Smooth muscle cell (in vitro differentiated cells): ENCODE results near the gene CCS. TPM values are rescaled to one million over a fixed set of nuclear protein-coding genes. Genes with fewer than 3 reads are reported as not detected.

Experiments
- DNase-seq: peaks from one replicate; lab custom pipeline; 2025; ENCODE audit not compliant: unreplicated experiment; lab: John Stamatoyannopoulos, UW
- H2AFZ ChIP-seq: fragments of 200-600 bp; sonication (generic); 2 replicates; pipeline ENCODE4 v1.6.0; 2016; ENCODE audit warnings: antibody characterized with exemption, low read depth, mild to moderate bottlenecking
- H3F3A ChIP-seq: fragments of 200-600 bp; sonication (generic); 2 replicates; pipeline ENCODE4 v1.6.0; 2017; ENCODE audit warnings: antibody characterized with exemption, low read depth
- H3K27ac ChIP-seq: fragments of 200-600 bp; sonication (generic); 2 replicates; pipeline ENCODE4 v1.5.1; 2016; ENCODE audit warnings: low read depth, mild to moderate bottlenecking
- H3K27me3 ChIP-seq: fragments of 200-600 bp; sonication (generic); 2 replicates; pipeline ENCODE4 v1.6.1; 2016; ENCODE audit warnings: low read depth, mild to moderate bottlenecking
- H3K36me3 ChIP-seq: fragments of 200-600 bp; sonication (generic); 2 replicates; pipeline ENCODE4 v1.5.1; 2016; ENCODE audit warnings: low read depth
- H3K4me1 ChIP-seq: fragments of 200-600 bp; sonication (generic); 2 replicates; pipeline ENCODE4 v1.5.1; 2016; ENCODE audit warnings: low read depth
- H3K4me2 ChIP-seq: fragments of 200-600 bp; sonication (generic); 2 replicates; pipeline ENCODE4 v1.6.0; 2016; ENCODE audit warnings: mild to moderate bottlenecking
- H3K4me3 ChIP-seq: fragments of 200-600 bp; sonication (generic); 2 replicates; pipeline ENCODE4 v1.5.1; 2016; ENCODE audit warnings: mild to moderate bottlenecking
- H3K79me2 ChIP-seq: fragments of 200-600 bp; sonication (generic); 2 replicates; pipeline ENCODE4 v1.6.0; 2016; ENCODE audit warnings: low read depth, mild to moderate bottlenecking
- H3K9ac ChIP-seq: fragments of 200-600 bp; sonication (generic); 2 replicates; pipeline ENCODE4 v1.6.0; 2016; ENCODE audit warnings: low read depth
- H3K9me3 ChIP-seq: fragments of 200-600 bp; sonication (generic); replicated peaks from 2 replicates; pipeline ENCODE4 v1.5.1; 2016; ENCODE audit warnings: low read depth
- H4K20me1 ChIP-seq: fragments of 200-600 bp; sonication (generic); 2 replicates; pipeline ENCODE4 v1.6.0; 2016; ENCODE audit warnings: low read depth
- WGBS: methylation state at CpG from one replicate; pipeline ENCODE4 v1.1.7; 2016; ENCODE audit warnings: low lambda C conversion rate; 5-methylcytosine and 5-hydroxymethylcytosine counted together
- polyA plus RNA-seq: library from polyadenylated mRNA; unstranded; fragments of >200 nt; fragmentation: Nextera tagmentation; extraction: Ambion mirVana; gene quantifications from 2 replicates; pipeline ENCODE4 v1.2.1, GENCODE V29; 2016
- total RNA-seq: library from RNA; depleted of rRNA; stranded (reverse); fragments of >200 nt; gene quantifications from 2 replicates; pipeline ENCODE4 v1.2.3, GENCODE V29; 2014
- TF ChIP-seq, protein P1 (sequence below): fragments of 200-600 bp; sonication (generic); IDR thresholded peaks from 2 replicates; pipeline ENCODE4 v1.5.1; 2017; ENCODE audit warnings: borderline replicate concordance, mild to moderate bottlenecking, antibody characterized with exemption; ENCODE audit not compliant: insufficient read depth, poor library complexity, severe bottlenecking

Gene CCS
- total and polyA plus RNA-seq, 2 experiments from 2014 or later: 29.2 to 104 TPM

DNA sequence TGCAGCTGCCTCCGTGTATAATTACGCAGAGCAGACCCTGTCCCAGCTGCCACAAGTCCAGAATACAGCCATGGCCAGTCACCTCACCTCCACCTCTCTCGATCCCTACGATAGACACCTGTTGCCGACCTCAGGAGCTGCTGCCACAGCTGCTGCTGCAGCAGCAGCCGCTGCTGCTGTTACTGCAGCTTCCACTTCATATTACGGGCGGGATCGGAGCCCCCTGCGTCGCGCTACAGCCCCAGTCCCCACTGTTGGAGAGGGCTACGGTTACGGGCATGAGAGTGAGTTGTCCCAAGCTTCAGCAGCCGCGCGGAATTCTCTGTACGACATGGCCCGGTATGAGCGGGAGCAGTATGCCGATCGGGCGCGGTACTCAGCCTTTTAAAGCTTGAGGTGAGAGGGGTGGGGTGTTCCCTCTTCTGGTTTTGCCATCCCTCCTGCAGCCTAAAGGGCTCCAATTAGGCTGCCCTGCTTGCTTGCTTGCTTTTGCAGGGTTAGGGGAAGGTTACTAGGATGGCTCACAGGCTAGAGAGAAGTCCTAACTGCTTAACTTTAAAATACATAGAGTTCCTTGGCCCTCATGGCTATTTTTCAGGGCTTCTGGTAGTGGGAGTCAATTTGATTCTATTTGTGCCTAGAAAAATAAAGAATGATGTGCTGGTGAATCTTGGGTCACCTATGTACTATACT lies 50.9 kb downstream of the CCS start:
- Histone ChIP-seq H3K27me3 (no peaks in the 10 kb centered on the region), H3F3A (peaks cover 18% of the 10 kb centered on the region), H4K20me1 (peaks cover 100% of the 10 kb centered on the region), H3K4me1 (peaks cover 34% of the 10 kb centered on the region), H3K79me2 (peaks cover 100% of the 10 kb centered on the region), H3K9me3 (no peaks in the 10 kb centered on the region), H3K36me3 (peaks cover 20% of the 10 kb centered on the region), H3K4me3 (no peak overlapping the region), H3K4me2 (peak overlapping the region; percentile 9), H2AFZ (no peak overlapping the region), H3K27ac (no peak overlapping the region), H3K9ac (no peak overlapping the region)
- TF ChIP-seq, protein P1, sequence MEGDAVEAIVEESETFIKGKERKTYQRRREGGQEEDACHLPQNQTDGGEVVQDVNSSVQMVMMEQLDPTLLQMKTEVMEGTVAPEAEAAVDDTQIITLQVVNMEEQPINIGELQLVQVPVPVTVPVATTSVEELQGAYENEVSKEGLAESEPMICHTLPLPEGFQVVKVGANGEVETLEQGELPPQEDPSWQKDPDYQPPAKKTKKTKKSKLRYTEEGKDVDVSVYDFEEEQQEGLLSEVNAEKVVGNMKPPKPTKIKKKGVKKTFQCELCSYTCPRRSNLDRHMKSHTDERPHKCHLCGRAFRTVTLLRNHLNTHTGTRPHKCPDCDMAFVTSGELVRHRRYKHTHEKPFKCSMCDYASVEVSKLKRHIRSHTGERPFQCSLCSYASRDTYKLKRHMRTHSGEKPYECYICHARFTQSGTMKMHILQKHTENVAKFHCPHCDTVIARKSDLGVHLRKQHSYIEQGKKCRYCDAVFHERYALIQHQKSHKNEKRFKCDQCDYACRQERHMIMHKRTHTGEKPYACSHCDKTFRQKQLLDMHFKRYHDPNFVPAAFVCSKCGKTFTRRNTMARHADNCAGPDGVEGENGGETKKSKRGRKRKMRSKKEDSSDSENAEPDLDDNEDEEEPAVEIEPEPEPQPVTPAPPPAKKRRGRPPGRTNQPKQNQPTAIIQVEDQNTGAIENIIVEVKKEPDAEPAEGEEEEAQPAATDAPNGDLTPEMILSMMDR: no peak
- no peak for DNase-seq
- 97% methylated on average over 23 of the region's 24 CpGs for WGBS

DNA sequence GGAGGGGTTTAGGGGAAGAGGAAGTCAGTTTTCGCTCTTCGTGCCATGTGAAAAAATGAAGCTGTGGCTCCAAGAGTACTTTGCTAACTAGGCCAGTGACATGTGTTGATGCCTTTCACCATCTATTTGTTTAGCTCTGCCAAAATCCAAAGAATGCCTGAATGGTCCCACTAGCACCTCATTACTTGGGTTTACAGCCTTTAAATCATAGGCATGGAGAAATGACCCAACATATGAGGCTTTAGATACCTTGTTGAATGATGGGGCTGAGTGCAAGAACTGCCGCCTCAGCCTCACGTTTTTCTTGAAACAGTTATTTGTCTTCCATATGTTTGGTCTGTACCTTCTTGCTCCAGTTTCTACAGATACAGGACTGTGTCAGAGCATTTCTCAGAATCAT lies 53.8 kb downstream of the CCS start:
- no peak overlapping the region for H3K4me2 ChIP-seq
- H3K4me3 ChIP-seq: no peak overlapping the region
- peaks cover 100% of the 10 kb centered on the region for H4K20me1 ChIP-seq
- H3K27me3 ChIP-seq: no peaks in the 10 kb centered on the region
- H2AFZ ChIP-seq: no peak overlapping the region
- H3K79me2 ChIP-seq: peaks cover 99% of the 10 kb centered on the region
- no peak for DNase-seq
- TF ChIP-seq, protein P1: no peak
- H3K27ac ChIP-seq: no peak overlapping the region
- peaks cover 28% of the 10 kb centered on the region for H3F3A ChIP-seq
- H3K9ac ChIP-seq: no peak overlapping the region
- H3K9me3 ChIP-seq: no peaks in the 10 kb centered on the region
- peaks cover 19% of the 10 kb centered on the region for H3K36me3 ChIP-seq
- WGBS: 84% methylated on average over 4 of the region's 4 CpGs
- H3K4me1 ChIP-seq: peaks cover 13% of the 10 kb centered on the region

DNA sequence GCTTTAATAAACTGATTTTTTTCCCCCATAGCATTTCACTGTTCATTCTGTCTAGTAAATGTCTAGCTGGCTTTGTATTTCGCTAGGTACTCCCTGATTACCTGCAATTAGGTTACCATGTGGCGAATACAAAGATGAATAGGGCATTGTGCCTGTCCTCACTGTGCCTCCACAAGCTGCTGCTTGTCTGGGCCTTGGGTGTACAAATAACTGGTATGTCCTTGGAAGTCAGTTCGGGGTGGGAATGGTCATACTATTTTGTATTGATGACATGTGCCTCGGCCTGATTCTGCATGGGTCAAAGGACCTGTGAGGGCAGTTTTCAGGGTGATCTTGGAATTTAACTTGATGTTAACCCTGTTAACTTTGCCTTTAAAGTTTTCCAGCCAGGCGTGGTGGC lies 56.9 kb downstream of the CCS start:
- Histone ChIP-seq H3K4me3 (no peak overlapping the region), H4K20me1 (peaks cover 100% of the 10 kb centered on the region), H3K36me3 (peaks cover 10% of the 10 kb centered on the region), H3F3A (peaks cover 31% of the 10 kb centered on the region), H3K9me3 (no peaks in the 10 kb centered on the region), H3K27me3 (no peaks in the 10 kb centered on the region), H2AFZ (no peak overlapping the region), H3K9ac (no peak overlapping the region), H3K4me2 (no peak overlapping the region), H3K4me1 (no peaks in the 10 kb centered on the region), H3K79me2 (peaks cover 91% of the 10 kb centered on the region), H3K27ac (no peak overlapping the region)
- TF ChIP-seq, protein P1: no peak
- WGBS: 96% methylated on average over 5 of the region's 5 CpGs
- DNase-seq: no peak

- 97% methylated on average over 2 of the region's 2 CpGs for WGBS
- no peak overlapping the region for H3K27ac ChIP-seq
- H3K4me1 ChIP-seq: no peaks in the 10 kb centered on the region
- peaks cover 10% of the 10 kb centered on the region for H3K36me3 ChIP-seq
- no peaks in the 10 kb centered on the region for H3K9me3 ChIP-seq
- no peak overlapping the region for H3K9ac ChIP-seq
- peaks cover 87% of the 10 kb centered on the region for H3K79me2 ChIP-seq
- H3F3A ChIP-seq: peaks cover 31% of the 10 kb centered on the region
- H2AFZ ChIP-seq: no peak overlapping the region
- no peak overlapping the region for H3K4me3 ChIP-seq
- peaks cover 100% of the 10 kb centered on the region for H4K20me1 ChIP-seq
- no peaks in the 10 kb centered on the region for H3K27me3 ChIP-seq
- no peak overlapping the region for H3K4me2 ChIP-seq
- TF ChIP-seq, protein P1: no peak
- no peak for DNase-seq
Measured at GRCh38 chr11:66651016-66651415, 58.0 kb downstream of the CCS start.
